Panc1 (cell line): ENCODE measurements around the gene C8A. TPM values are rescaled to one million over a fixed set of nuclear protein-coding genes. Genes with fewer than 3 reads are reported as not detected.

Experiments used
- ATAC-seq: fragments of 200-7000 bp; cut with Tn5 transposase; 2 replicates; pipeline ENCODE4 v1.9.1; 2020; ENCODE audit warnings: mild to moderate bottlenecking, moderate library complexity
- BruUV-seq: library from RNA; stranded (reverse); fragments of 400-500 nt; replicated peaks from 2 replicates; lab custom pipeline; 2021; lab: Mats Ljungman, UMichigan
- CTCF ChIA-PET: fragments of 300-600 bp; sonication (Branson Sonifier 250); formaldehyde crosslinking; loops from one replicate; lab custom pipeline; 2022; ENCODE audit warnings: antibody characterized with exemption; lab: Charles Lee
- POLR2A ChIA-PET: fragments of 300-600 bp; sonication (Branson Sonifier 250); formaldehyde crosslinking; loops from one replicate; lab custom pipeline; 2022; ENCODE audit warnings: antibody characterized with exemption; lab: Charles Lee
- DNase-seq: peaks from one replicate; pipeline ENCODE4 v3.0.0-alpha.2; 2010; ENCODE audit warnings: low read depth, low spot score
- H3K27ac ChIP-seq: 2 replicates; pipeline ENCODE4 v1.5.1; 2011; ENCODE audit warnings: mild to moderate bottlenecking, low read length, inconsistent platforms
- H3K27me3 ChIP-seq: fragments of 200-500 bp; sonication (Bioruptor generic); 2 replicates; pipeline ENCODE4 v1.6.0; 2014; ENCODE audit warnings: low read length, inconsistent platforms; ENCODE audit not compliant: control insufficient read depth, insufficient read depth
- H3K36me3 ChIP-seq: fragments of 200-500 bp; sonication (Bioruptor generic); 2 replicates; pipeline ENCODE4 v1.5.1; 2014; ENCODE audit warnings: inconsistent platforms, mild to moderate bottlenecking, low read length, moderate library complexity; ENCODE audit not compliant: control insufficient read depth, insufficient read depth
- H3K4me1 ChIP-seq: 2 replicates; pipeline ENCODE4 v1.5.1; 2011; ENCODE audit warnings: inconsistent platforms, mild to moderate bottlenecking, low read length, moderate library complexity; ENCODE audit not compliant: control insufficient read depth, insufficient read depth
- H3K4me3 ChIP-seq, 2 experiments: 2 replicates each; pipeline ENCODE4 v1.5.1; 2011 to 2012; ENCODE audit warnings: low read depth in 2 of 2, low read length in 2 of 2, mild to moderate bottlenecking in 2 of 2, inconsistent platforms in 1 of 2, moderate library complexity in 1 of 2
- H3K9me3 ChIP-seq: fragments of 200-500 bp; sonication (Bioruptor generic); 2 replicates; pipeline ENCODE4 v1.5.1; 2014; ENCODE audit warnings: low read depth, mild to moderate bottlenecking, inconsistent platforms, low read length, moderate library complexity; ENCODE audit not compliant: control insufficient read depth, insufficient read depth
- POLR2AphosphoS5 ChIP-seq: IDR thresholded peaks from 2 replicates; pipeline ENCODE4 v1.6.1; 2012; ENCODE audit warnings: mild to moderate bottlenecking, low read depth, low read length, moderate library complexity
- SIN3A ChIP-seq: IDR thresholded peaks from 2 replicates; pipeline ENCODE4 v1.6.1; 2012; ENCODE audit warnings: low read depth, mild to moderate bottlenecking, low read length, moderate library complexity, borderline replicate concordance; ENCODE audit not compliant: insufficient read depth
- TCF7L2 ChIP-seq: IDR thresholded peaks from 2 replicates; pipeline ENCODE4 v1.6.1; 2011; ENCODE audit warnings: mild to moderate bottlenecking, low read depth, low read length, inconsistent platforms
- in situ Hi-C: cut with HindIII; loops from 2 replicates; pipeline ENCODE4 v1.10.0; 2016; ENCODE audit warnings: low sequenced_read_pairs, low pct_unique_long_range_greater_than_20kb
- intact Hi-C: fragments of 100-400 bp; cut with micrococcal nuclease; formaldehyde crosslinking; loops from one replicate; pipeline ENCODE4 v1.10.0; 2022; ENCODE audit not compliant: unreplicated experiment
- total RNA-seq: library from RNA; stranded (reverse); gene quantifications from one replicate; pipeline ENCODE4 v1.2.1, GENCODE V29; 2021; ENCODE audit not compliant: unreplicated experiment
- TF ChIP-seq, protein P1 (sequence below): fragments of 450-650 bp; IDR thresholded peaks from 2 replicates; pipeline ENCODE4 v1.5.1; 2017; ENCODE audit warnings: mild to moderate bottlenecking
- TF ChIP-seq, protein P2 (sequence below), 2 experiments: IDR thresholded peaks; 2 replicates each; pipeline ENCODE4 v1.6.1; 2011 to 2012; ENCODE audit warnings: low read depth in 2 of 2, control low read depth in 1 of 2, low read length in 1 of 2, mild to moderate bottlenecking in 1 of 2, moderate library complexity in 1 of 2; ENCODE audit not compliant: insufficient read depth in 1 of 2

C8A gene
- total RNA-seq, 1 experiment from 2014 or later: not detected

DNA sequence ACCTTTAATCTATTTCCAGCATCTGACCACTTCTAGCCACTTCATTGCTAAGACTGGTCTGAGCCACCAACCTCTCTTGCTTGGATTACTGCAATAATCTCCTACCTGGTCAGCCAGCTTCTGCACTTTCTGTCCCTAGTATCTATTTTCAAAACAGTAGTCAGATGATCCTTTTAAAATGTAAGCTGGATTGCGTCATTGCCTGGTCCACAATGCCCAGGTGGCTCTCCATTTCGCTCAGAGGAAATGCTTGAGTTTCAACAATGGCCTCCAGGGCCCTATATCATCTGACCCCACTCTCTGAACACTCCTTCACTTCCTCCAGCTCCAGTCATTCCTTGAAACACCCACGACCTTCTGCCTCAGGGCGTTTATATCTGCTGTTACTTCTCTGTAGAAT is 37.7 kb upstream of the C8A start:
- ATAC-seq (no peak), DNase-seq (no peak)
- CTCF ChIA-PET: interaction anchor here (0.6 kb wide), 1 partner anchor 47 kb away, joined by 5 read pairs; no protein-coding TSS in a partner anchor
- Histone ChIP-seq H3K4me3 (no peak overlapping the region), H3K27me3 (peaks cover 8% of the 10 kb centered on the region), H3K4me1 (peaks cover 4% of the 10 kb centered on the region; the same call in 1 of the 2 replicates), H3K9me3 (no peaks in the 10 kb centered on the region), H3K27ac (no peak overlapping the region), H3K36me3 (no peaks in the 10 kb centered on the region)
- POLR2A ChIA-PET: no interaction called here
- TF ChIP-seq TCF7L2 (no peak), POLR2AphosphoS5 (no peak), SIN3A (no peak)
- TF ChIP-seq, protein P1, sequence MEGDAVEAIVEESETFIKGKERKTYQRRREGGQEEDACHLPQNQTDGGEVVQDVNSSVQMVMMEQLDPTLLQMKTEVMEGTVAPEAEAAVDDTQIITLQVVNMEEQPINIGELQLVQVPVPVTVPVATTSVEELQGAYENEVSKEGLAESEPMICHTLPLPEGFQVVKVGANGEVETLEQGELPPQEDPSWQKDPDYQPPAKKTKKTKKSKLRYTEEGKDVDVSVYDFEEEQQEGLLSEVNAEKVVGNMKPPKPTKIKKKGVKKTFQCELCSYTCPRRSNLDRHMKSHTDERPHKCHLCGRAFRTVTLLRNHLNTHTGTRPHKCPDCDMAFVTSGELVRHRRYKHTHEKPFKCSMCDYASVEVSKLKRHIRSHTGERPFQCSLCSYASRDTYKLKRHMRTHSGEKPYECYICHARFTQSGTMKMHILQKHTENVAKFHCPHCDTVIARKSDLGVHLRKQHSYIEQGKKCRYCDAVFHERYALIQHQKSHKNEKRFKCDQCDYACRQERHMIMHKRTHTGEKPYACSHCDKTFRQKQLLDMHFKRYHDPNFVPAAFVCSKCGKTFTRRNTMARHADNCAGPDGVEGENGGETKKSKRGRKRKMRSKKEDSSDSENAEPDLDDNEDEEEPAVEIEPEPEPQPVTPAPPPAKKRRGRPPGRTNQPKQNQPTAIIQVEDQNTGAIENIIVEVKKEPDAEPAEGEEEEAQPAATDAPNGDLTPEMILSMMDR: no peak
- TF ChIP-seq, protein P2, sequence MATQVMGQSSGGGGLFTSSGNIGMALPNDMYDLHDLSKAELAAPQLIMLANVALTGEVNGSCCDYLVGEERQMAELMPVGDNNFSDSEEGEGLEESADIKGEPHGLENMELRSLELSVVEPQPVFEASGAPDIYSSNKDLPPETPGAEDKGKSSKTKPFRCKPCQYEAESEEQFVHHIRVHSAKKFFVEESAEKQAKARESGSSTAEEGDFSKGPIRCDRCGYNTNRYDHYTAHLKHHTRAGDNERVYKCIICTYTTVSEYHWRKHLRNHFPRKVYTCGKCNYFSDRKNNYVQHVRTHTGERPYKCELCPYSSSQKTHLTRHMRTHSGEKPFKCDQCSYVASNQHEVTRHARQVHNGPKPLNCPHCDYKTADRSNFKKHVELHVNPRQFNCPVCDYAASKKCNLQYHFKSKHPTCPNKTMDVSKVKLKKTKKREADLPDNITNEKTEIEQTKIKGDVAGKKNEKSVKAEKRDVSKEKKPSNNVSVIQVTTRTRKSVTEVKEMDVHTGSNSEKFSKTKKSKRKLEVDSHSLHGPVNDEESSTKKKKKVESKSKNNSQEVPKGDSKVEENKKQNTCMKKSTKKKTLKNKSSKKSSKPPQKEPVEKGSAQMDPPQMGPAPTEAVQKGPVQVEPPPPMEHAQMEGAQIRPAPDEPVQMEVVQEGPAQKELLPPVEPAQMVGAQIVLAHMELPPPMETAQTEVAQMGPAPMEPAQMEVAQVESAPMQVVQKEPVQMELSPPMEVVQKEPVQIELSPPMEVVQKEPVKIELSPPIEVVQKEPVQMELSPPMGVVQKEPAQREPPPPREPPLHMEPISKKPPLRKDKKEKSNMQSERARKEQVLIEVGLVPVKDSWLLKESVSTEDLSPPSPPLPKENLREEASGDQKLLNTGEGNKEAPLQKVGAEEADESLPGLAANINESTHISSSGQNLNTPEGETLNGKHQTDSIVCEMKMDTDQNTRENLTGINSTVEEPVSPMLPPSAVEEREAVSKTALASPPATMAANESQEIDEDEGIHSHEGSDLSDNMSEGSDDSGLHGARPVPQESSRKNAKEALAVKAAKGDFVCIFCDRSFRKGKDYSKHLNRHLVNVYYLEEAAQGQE (IDR thresholded peaks at IDR 0.05; ENCODE audit: insufficient read depth in 1 of 2, low read depth in 2 of 2, low read length in 1 of 2): no peak
- intact Hi-C loops (no loop called here), in situ Hi-C loops (no loop called here)
- BruUV-seq: no TSS peak

DNA sequence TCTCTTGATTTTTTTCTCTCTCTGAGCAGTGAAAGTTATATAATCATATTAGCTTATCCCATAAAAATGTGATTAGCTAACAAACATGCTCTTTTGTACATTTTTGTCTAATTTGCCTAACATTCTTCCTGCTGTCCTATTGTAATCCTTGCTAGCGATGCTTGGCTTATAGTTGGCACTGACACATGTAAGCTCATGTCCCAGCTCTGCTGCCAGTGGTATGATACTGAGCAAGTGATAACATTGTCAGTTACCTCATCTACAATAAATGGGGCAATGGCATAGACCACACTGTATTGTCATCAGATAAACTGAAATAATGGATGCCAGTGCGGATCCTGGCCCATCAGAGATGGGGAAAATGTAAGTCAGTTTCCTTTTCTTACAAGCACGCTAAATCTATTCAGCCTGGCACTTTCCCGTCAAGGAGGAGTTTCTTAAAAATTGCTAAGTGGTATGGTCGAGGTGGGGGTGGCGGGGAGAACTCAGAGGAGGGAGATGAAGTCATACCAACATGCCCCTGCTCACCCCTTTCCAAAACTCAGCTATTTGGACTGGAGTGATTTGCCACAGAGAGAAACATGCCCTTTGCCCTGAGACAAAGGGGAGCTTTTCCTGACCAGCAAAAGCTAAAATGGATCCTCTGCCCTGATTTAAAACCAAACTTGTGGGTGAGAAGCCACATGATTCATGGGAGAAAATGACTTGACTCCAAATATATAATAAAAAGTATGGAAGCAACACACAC is 36.7 kb upstream of the C8A start:
- no TSS peak for BruUV-seq
- no peaks in the 10 kb centered on the region for H3K9me3 ChIP-seq
- no peak for TF ChIP-seq SIN3A
- POLR2A ChIA-PET: interaction anchor here (0.6 to 0.7 kb wide), 2 partner anchors 599 to 1311 kb away, joined by 8 to 15 read pairs; no protein-coding TSS in a partner anchor
- H3K27ac ChIP-seq: 0 out of 2 replicates have a peak overlapping the region, but pooled peaks have one; percentile 15
- DNase-seq (no peak), ATAC-seq (no peak)
- H3K4me1 ChIP-seq: peaks cover 4% of the 10 kb centered on the region; the same call in 1 of the 2 replicates
- in situ Hi-C loops: no loop called here
- H3K27me3 ChIP-seq: peaks cover 2% of the 10 kb centered on the region
- no peaks in the 10 kb centered on the region for H3K36me3 ChIP-seq
- intact Hi-C loops: no loop called here
- no peak overlapping the region for H3K4me3 ChIP-seq
- CTCF ChIA-PET: interaction anchor here (0.8 kb wide), 1 partner anchor 78 kb away, joined by 10 read pairs; no protein-coding TSS in a partner anchor
